NCI-H2196 (cell line): Measurements from ENCODE around the gene VHLL.

Experiments used
- DNase-seq: peaks from one replicate; lab custom pipeline; 2025; ENCODE audit not compliant: unreplicated experiment; lab: John Stamatoyannopoulos, UW

The VHLL gene

GRCh38 chr1:156291226-156292061 is 7.7 kb downstream of the VHLL start:
- DNase-seq, result peak; percentile 56

DNA sequence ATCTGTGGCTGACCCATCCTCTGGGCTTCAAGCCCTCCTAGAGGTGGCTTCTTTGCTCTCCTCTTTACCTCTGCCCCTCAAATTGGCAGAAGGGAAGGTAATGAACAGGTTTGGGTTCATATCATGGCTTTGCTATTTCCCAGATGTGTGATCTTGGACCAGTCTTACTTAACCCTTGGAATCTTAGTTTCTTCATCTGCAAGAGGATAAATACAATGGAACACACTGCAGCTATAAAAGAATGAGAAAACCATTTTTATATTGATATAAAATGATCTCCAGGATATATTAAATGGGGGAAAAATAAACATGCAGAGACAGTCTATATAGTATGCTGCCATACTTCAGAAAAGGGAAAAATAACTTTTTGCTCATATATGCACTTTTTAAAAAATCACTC is 9.2 kb downstream of the VHLL start:
- DNase-seq, result no peak

- DNase-seq, result no peak
These were observed 13.0 kb downstream of the VHLL start for GRCh38 chr1:156286061-156286460.

DNA sequence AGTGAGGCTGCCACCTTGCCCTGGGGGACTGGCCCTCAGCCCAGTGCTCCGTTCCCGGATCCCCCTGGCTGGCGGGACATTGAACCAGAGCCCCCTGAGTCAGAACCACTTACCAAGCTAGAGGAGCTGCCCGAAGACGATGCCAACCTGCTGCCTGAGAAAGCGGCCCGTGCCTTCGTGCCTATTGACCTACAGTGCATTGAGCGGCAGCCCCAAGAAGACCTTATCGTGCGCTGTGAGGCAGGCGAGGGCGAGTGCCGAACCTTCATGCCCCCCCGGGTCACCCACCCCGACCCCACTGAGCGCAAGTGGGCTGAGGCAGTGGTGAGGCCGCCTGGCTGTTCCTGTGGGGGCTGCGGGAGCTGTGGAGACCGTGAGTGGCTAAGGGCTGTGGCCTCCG is 13.7 kb downstream of the VHLL start:
- DNase-seq, result no peak

DNA sequence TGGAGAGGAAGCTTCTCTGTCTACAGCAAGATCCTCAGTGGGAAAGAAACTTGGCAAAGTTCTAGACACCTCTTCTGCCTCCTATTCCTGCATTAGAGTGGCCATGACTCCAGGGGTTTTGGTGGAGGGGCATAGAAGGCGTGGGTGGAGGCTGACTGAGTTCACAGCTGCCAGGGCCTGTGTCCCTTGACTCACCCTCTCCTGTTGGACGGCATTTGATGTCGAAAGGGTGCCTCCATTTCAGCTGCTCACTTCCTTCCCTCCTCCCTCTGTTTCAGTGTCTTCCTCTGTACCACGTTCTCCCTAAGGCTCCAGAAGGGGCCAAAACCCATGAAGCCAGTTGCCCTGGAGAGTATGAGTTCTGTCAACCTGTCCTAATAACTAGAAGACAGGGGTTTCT is 14.3 kb downstream of the VHLL start:
- no peak for DNase-seq

- DNase-seq, result no peak
These were observed 15.0 kb downstream of the VHLL start, which contains the start of gene TMEM79 for GRCh38 chr1:156284112-156284511. TMEM79 (plus strand) TSS chr1:156284325; CDS start chr1:156285227, 902 bp downstream.

- DNase-seq, result no peak
These were observed 15.6 kb downstream of the VHLL start for GRCh38 chr1:156283521-156283920.

DNA sequence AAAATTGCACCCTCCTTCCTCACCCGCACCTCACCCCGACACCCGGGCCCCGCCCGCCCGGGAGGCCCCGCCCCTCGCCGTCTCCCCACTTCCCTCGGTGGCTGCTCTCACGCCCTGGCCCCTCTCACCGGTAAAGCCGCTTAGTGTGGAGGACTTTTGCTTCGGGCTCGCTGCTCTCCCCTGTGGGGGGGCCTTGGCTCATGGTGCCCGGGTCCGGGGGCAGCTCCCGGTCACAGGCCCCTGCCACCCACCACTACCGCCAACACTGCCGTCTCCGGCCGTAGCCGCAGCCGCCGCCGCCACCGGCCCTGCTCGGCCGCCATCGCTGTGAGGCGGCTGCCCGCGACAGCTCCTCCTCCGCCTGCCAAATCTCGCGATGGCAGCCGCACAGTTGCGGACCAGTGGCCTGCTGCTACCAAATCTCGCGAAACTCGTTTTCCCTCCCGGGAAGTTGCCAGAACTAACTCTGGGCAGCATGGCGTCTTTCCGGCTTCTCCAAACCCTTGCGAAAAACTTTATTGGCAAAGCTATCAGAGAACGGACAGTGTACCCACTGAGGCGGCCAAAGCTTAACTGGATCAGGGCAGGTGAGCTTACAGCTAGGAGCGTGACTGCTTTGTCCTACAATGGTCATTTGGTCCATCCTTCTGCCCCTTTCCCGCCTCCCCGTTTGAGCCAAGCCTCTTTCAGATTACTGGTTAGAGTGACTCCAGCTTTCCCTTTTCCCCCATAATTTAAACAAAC is 16.5 kb downstream of the VHLL start, which contains the start of gene SMG5:
SMG5 (minus strand) TSS at position 347 of the 744 bp plus-strand sequence; CDS start at position 202, 145 bp downstream.
- peak; percentile 99 for DNase-seq

DNA sequence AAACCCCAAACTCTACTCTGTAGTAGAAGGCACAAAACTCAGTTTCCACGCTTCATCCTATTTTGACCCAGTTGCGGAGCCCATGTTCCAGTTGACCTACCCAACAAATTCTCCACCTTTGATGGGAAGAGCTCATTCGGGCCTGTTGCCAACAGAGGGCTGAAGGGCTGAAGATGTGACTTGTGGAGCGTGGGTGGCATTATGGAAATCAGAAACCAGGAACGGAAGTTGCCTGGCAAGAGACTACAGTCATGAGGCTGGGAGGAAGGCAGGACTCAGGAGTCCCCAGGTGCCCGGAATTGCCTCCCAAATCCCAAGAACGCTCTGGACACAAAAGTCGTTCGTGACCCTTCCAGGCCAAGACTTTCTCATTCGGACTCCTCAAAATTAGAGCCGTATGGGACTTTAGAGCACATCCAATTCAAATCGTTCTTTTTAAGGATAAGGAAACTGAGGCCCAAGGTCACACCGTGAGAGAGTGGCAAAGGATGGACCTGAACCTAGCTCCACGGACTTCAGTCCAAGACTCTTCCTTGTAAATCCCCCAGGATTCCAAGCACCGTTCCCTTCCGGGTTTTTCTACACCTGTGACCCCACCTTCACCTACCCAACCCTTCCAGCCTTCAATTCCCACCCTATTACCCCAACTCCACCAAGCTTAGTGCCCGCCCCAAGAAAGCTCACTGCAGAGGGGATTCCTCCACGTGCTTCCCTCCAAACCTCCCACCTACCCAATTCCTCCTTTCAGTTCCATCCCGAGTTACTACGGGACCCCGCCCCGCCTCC is 17.2 kb downstream of the VHLL start:
- DNase-seq, result peak; percentile 28

DNA sequence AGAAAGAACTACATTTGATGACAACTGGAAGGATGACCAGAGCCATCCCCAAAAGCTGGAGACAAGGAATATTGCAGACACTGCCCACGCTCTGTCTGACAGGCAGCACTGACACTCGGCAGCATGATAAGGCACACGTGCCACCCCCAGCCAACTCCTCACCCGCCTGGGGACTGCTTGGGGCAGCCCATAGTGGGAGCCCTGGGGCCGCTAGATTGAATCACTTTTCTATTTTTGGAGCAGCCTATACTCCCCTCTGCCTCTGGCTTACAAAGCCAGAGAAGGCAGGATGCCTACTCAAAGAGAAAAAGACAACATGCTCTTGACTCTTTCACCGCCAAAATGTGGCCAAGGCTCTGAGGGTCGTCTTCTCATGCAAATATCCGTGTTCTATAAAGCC is 17.8 kb downstream of the VHLL start:
- DNase-seq, result no peak

- DNase-seq, result no peak
These were observed 19.3 kb downstream of the VHLL start for GRCh38 chr1:156279837-156280236.

DNA sequence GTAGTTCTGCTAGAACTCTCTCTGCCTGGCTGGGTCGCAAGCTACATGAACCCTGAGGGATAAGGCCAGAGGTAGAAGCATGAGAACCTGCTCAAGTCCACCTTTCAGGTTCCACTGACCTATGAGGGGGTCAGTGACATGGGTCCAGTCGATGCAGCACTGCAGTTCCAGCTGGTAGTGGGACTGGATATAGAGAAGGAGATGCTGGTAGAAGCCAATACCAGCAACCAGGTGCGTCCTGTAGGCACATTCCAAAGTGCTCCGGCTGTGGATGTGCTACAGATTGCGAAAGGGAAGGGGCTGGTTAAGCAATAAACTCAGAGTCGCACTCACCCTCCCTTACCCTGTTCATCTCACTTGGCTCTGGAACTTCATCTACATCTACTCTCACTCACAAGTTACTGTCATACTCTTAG is 22.1 kb downstream of the VHLL start:
- DNase-seq, result no peak

- DNase-seq, result no peak
These were observed 22.6 kb downstream of the VHLL start for GRCh38 chr1:156276532-156276931.

DNA sequence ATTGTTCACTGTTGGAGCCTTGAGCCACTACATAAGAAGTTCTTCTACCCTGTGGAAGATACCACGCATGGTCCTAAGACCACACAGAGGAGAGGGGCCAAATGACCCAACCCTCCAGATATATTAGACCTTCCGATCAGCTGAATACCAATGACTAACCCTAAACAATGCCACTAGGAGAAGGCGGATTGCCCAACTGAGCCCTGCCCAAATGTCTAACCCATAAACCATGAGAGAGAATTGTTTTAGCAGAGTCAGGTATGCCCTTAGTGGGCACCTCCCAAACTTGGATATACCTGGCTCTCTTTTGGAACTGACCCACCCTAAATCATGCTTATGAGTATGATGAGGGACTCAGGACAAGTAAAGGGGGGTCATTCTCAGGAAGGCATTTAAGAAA is 28.8 kb downstream of the VHLL start:
- DNase-seq, result no peak

GRCh38 chr1:156268336-156268735 is 30.8 kb downstream of the VHLL start:
- DNase-seq, result no peak

- DNase-seq, result no peak
These were observed 33.1 kb downstream of the VHLL start for GRCh38 chr1:156266051-156266450.

- DNase-seq, result no peak
These were observed 35.8 kb downstream of the VHLL start for GRCh38 chr1:156263288-156263655.

DNA sequence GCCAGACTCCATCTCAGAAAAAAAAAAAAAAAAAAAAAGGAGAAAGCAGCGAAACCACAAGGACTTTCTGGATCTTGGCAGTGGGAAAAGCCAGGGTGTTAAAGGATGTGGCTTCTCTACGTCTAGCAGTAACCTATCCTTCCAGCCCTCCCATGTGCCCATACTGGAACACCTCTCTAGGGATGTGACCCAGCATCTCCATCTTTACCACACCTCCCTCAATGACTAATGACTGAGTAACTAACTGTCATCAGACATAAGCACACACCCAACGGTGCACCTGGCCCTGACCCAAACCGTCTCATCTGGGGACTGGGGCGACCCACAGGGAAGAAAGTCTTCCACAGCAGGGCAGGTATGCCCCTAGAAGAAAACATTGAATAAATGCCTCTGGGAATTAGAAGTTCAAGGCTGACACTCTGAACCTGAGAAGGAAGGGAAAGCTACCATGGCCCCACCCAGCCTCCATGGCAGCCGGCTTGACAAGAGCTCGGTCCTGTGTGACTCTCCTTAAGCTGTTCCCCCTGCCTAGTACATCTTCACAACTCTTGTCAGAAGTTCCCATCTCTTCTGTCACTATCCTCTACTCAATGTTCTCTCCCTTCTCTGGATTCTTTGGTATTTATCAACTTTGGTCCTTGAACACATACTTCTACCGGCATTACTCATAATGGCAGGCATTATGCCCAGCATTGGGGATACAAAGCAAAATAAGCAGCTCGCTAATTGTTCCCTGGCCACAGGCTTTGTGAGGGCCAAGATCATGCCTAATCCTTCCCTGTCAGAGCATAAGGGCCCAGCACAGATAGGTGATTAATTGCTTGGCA is 36.4 kb downstream of the VHLL start:
- no peak for DNase-seq

GRCh38 chr1:156260896-156261295 is 38.2 kb downstream of the VHLL start:
- DNase-seq, result peak; percentile 28

DNA sequence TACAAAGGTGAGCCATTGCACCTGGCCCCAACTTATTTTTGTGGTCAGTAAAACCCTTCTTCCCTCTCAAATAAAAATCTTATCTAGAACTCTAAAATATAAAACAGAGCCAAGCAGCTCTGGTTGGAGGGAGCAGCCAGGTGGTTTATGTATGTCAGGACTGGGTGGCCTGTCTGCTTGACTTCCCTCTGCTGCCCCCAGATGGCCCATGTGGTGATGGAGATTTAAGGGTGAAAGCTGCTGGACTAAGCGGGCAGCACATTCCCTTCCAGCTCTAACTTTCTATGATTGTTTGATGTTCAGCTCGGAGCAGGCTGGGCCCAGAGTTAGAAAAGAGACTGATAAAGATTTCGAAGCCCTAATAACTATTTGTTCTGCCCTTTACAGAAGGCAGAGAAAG is 39.3 kb downstream of the VHLL start:
- DNase-seq, result peak; percentile 15

DNA sequence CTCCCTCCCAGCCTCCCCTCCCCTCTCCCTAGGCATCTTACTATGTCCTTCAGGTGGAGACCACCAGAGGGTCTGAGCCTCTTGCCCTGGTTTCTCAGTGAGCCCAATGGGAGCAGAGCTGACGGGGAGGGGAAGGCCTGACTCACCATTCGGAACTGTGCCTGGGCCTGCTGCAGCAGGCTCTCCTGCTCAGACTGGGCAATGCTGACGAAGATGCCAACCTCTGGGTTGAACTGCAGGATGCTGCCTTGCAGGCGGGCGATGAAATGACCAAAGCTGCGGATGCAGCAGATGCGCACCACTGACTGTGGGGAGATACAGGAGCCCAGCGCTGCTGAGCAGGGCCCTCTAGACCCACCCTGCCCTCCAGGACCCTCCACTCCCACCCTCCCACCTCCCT is 40.2 kb downstream of the VHLL start:
- no peak for DNase-seq
